GM18498 (cell line): ENCODE measurements around the gene KAZN.

Experiments
- ATAC-seq: cut with Tn5 transposase; IDR thresholded peaks from one replicate; pipeline ENCODE4 v1.9.1; 2021; ENCODE audit warnings: mild to moderate bottlenecking, moderate library complexity; ENCODE audit not compliant: unreplicated experiment

The KAZN gene

GRCh38 chr1:14924455-14925331 is 326.2 kb downstream of the KAZN start:
- peak; percentile 34 for ATAC-seq

DNA sequence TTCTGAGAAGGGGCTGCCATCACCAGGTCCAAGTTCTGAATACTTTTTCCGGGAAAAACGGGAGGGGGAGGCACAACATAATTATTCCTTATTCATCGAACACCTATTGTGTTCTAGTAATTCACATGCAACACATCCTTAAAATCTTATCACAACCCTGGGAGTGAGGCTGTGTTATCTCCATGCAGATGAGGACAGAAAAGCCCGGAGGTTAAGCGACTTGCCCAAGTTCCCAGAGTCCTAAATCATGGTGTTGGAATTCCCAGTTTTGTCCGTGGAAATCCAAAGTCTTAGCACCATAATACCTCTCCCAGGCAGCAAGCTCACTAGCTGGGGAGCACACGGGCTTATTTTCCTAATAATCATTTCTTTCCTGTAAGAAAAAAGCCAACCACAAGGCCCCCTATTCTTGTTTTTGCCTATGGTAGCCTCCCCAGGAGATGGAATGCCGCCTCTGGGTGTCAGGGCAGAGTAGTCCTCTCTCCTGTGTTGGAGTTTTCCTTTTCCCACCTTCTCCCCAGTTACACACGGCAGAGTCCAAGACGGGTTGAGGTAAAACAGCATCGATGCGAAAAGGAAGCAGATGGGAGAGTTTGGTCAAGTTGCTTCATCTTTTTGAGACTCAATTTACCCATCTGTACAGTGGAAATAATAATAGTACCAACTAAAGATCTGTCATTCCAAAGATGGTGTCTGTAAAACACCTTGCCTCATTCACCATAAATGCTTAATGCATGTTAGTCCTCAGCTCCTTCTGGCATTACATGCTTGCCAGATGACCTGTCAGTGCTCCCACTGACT is 327.1 kb downstream of the KAZN start:
- no peak for ATAC-seq

GRCh38 chr1:14926229-14926628 is 327.7 kb downstream of the KAZN start:
- ATAC-seq = no peak

- no peak for ATAC-seq
Measured at GRCh38 chr1:14926818-14927575, 328.5 kb downstream of the KAZN start.

DNA sequence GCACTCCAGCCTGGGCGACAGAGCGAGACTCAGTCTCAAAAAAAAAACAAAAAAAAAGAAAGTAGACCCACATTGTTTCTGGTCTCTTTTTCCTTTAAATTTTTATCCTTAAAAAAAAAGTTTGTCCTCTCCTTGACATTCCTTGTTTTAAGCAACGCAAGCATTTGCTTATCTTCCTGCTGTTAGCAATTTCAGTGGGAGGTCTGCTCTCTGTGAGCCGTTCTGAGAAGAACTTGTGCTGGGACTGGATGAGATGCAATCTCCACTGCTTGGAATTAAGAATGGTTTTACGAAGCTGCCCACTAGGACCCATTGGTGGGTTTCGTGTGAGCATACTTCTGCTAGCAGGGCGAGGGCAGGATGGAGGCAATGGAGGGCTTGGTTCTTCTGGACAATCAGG is 329.9 kb downstream of the KAZN start:
- ATAC-seq = no peak

- no peak for ATAC-seq
Measured at GRCh38 chr1:14928886-14929546, 330.5 kb downstream of the KAZN start.

GRCh38 chr1:14929547-14930246 is 331.2 kb downstream of the KAZN start:
- no peak for ATAC-seq

DNA sequence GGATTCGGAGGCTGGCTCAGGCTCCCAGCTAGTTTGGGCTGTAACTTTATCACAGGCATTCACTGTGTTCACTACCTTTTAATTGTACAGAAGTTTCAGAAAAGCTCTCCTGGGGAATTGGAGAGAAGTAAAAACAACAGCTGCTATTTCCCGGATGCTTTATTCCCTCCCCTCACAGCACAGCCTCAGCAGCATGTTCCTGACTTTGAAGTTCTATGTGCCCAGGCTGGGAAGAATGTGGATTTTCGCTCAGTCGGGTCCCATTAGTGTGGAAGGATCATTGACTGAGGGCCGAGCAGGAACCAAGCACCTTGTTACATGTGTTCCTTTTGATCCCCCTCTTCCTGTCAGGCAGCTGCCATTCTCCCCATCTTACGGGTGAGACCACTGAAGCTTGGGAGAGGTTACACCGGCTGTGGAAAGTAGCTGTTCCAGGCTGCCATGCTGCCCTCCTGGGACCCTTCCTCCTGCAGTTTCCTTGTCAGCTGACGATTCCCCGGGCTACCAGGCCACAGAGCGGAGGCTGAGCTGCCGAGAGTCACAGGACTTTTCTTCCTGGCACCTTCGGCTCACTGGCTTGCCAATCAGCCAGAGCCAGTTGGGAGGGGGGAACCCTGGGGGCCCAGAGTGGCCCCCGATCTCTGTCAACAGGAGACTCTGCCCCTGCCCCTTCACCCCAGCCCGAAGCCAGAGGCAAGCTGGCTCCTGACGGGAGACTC is 331.9 kb downstream of the KAZN start:
- ATAC-seq = no peak

- ATAC-seq = no peak
Measured at GRCh38 chr1:14932034-14932638, 333.7 kb downstream of the KAZN start.

DNA sequence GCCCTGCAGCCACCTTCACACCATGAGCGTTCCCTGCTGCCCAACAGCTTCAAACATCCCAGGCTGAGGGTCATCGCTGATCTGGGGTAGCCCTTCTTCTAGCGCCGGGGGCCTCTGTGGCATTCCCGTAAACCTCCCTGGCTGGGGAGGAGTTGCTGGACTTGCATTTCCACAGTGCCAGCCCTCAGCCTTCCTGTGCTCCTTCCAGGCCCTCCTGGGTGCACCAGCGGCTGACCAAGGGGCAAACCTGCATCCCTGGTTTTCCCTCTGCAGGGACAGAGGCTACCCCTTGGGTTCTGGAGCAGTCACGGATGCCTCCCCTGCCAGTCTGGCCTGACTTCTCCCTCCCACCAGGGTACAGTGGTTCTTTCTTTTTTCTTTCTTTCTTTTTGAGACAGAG is 336.4 kb downstream of the KAZN start:
- no peak for ATAC-seq

GRCh38 chr1:14936815-14937214 is 338.3 kb downstream of the KAZN start:
- ATAC-seq = no peak

DNA sequence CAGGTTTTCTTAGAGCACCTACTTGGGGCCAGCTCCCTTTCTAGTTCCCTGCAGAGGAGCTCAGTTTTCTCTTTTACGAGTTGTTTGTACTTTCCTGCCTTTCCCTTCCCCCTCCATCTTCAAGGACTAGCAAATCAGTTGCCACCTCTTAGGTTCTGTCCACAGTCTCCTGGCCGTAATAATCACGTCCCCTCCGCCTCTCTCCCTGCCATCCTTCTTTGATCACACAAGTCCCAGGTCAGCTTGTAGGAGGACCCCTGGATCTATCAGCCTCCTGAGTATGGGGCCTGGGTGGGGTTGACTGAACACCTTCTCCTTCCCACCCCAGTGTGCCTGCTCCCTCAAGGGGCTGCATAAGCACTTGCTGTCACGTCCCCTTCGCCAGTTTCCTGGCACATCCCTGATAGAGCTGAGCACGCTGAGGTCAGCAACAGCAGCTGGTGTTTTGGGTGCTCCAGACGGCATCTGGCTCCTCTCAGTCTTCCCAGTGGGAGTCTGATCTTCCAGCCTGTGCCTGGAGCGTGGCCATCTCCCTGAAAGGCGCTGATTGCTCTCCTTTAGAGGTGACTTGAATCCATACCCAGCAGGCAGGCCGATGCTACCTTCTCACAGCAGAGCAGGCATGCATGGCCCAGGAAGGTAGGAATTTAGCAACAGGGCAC is 338.9 kb downstream of the KAZN start:
- no peak for ATAC-seq

DNA sequence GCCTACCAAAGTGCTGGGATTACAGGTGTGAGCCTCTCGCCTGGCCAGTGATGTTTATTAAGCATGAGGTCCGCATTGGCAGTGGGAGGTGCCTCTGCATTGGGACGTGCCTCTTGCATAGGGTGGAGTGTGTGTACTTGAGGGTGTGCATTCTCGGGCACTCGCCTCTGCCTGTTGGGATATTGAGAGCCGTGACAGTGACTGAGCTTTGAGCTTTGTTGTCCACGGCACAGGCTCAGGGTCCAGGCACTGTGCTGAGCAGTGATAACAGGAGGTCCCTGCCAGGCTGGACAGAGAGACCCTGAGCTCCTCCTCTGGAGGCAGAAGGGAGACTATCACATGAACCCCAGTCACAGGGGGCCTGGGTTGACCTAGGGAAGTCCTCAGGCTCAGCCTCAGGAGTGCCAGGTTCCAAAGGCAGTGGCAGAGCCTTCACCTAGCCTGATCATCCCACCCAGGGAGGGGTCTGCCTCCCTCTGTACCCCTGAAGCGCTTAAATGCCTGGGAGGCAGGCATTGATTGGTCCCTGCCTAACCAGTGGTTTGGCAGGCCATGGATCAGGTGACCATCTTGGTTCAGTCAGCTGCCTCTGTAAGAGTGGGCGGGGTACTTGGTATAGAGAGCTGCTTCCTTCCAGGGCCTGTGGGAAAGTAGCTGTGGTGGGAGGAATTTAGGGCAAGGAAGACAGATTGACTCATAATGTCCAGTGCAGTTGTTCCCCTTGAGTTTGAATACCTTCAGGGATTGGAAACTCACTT is 341.2 kb downstream of the KAZN start:
- ATAC-seq = no peak

GRCh38 chr1:14940285-14940870 is 341.9 kb downstream of the KAZN start:
- no peak for ATAC-seq

GRCh38 chr1:14941864-14942263 is 343.4 kb downstream of the KAZN start:
- ATAC-seq = no peak

GRCh38 chr1:14944471-14944985 is 346.0 kb downstream of the KAZN start:
- ATAC-seq = no peak
